Measurements from ENCODE around the gene ENPP3. TPM values are rescaled to one million over a fixed set of nuclear protein-coding genes. Genes with fewer than 3 reads are reported as not detected.

The ENPP3 gene
- total and polyA plus RNA-seq, 10 of the 15 experiments (the other 5 are each of a cell fraction or from before 2014, with no cell fraction given): 0.01 TPM; not detected in 9

DNA sequence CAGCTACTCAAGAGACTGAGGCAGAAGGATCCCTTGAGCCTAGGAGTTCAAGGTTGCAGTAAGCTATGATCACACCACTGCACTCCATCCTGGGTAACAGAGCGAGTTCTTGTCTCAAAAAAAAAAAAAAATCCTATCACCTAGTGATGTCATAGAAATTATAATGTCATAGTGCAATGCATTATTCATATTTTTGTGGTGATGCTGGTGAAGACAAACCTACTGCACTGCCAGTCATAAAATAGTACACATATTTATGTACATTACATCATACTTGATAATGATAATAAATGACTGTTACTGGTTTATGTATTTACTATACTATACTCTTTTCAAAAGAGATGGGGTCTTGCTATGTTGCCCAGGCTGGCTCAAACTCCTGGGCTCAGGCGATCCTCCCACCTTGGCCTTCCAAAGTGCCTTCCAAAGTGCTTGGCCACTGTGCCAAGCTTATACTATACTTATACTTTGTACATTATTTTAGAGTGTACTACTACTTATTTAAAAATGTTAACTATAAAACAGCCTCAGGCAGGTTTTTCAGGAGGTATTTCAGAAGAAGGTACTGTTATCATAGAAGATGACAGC is 26.6 kb downstream of the ENPP3 start (continued):
- TF ChIP-seq RB1 (IDR thresholded peaks at IDR 0.05; ENCODE audit: borderline replicate concordance): no peak

DNA sequence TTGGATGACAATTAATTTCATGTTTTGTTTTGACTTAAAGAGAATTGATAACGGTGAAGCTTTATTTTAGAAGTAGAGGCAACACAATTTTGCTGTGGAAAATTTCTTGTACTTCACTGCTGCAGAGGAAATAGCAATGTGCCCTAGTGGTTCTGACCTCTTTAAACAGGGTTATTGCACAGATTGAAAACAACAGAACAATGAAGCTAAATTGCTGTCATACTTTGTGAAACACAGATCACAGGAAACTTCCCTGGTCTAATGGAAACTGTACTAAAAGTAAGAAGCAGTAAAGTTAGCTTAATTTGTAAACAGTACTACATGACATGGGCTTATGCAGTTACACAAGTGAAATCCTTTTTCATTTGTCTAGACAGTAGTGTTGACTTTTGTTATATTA is 32.8 kb downstream of the ENPP3 start:
- Histone ChIP-seq H3K4me3 (no peak overlapping the region), H3K79me2 (ENCODE audit: control insufficient read depth, insufficient read depth, low read length) (no peaks in the 10 kb centered on the region), H3K9me3 (replicated peaks; ENCODE audit: control insufficient read depth, insufficient read depth, low read length) (no peaks in the 10 kb centered on the region), H3K4me1 (ENCODE audit: control insufficient read depth, insufficient read depth, low read length) (no peaks in the 10 kb centered on the region), H3K9ac (ENCODE audit: control insufficient read depth, insufficient read depth, low read length) (no peak overlapping the region), H2AFZ (ENCODE audit: control insufficient read depth, low read depth, low read length) (no peak overlapping the region), H4K20me1 (ENCODE audit: control insufficient read depth, insufficient read depth) (no peaks in the 10 kb centered on the region), H3K27me3 (replicated peaks in 1 of 2; ENCODE audit: control insufficient read depth in 2 of 2, insufficient read depth in 2 of 2, low read length in 1 of 2) (peaks cover 0 to 3% of the 10 kb centered on the region in 2 experiments; a peak in 2 of 4 replicates), H3K4me2 (ENCODE audit: control insufficient read depth, insufficient read depth) (no peak overlapping the region), H3K36me3 (ENCODE audit: control insufficient read depth in 2 of 2, insufficient read depth in 2 of 2, low read length in 1 of 2) (no peaks in the 10 kb centered on the region), H3K27ac (ENCODE audit: control insufficient read depth, insufficient read depth) (no peak overlapping the region)
- TF ChIP-seq ASH2L (IDR thresholded peaks at IDR 0.05; ENCODE audit: borderline replicate concordance, low read depth): no peak
- no peak for TF ChIP-seq POLR2A (IDR thresholded peaks at IDR 0.05; ENCODE audit: low read depth, low read length)
- no peak for TF ChIP-seq EP300 (IDR thresholded peaks at IDR 0.05; ENCODE audit: borderline replicate concordance in 1 of 2, control insufficient read depth in 1 of 2, low read depth in 2 of 2, low read length in 2 of 2)
- no peak for TF ChIP-seq JUND (IDR thresholded peaks at IDR 0.05; ENCODE audit: low read depth, low read length)
- TF ChIP-seq, protein P1, sequence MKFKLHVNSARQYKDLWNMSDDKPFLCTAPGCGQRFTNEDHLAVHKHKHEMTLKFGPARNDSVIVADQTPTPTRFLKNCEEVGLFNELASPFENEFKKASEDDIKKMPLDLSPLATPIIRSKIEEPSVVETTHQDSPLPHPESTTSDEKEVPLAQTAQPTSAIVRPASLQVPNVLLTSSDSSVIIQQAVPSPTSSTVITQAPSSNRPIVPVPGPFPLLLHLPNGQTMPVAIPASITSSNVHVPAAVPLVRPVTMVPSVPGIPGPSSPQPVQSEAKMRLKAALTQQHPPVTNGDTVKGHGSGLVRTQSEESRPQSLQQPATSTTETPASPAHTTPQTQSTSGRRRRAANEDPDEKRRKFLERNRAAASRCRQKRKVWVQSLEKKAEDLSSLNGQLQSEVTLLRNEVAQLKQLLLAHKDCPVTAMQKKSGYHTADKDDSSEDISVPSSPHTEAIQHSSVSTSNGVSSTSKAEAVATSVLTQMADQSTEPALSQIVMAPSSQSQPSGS (IDR thresholded peaks at IDR 0.05; ENCODE audit: low read length): no peak
- no peak for TF ChIP-seq ESRRA (IDR thresholded peaks at IDR 0.05; ENCODE audit: low read length)
- TF ChIP-seq, protein P2, sequence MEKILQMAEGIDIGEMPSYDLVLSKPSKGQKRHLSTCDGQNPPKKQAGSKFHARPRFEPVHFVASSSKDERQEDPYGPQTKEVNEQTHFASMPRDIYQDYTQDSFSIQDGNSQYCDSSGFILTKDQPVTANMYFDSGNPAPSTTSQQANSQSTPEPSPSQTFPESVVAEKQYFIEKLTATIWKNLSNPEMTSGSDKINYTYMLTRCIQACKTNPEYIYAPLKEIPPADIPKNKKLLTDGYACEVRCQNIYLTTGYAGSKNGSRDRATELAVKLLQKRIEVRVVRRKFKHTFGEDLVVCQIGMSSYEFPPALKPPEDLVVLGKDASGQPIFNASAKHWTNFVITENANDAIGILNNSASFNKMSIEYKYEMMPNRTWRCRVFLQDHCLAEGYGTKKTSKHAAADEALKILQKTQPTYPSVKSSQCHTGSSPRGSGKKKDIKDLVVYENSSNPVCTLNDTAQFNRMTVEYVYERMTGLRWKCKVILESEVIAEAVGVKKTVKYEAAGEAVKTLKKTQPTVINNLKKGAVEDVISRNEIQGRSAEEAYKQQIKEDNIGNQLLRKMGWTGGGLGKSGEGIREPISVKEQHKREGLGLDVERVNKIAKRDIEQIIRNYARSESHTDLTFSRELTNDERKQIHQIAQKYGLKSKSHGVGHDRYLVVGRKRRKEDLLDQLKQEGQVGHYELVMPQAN (conservative IDR thresholded peaks at IDR 0.05): no peak
- TF ChIP-seq TARDBP (IDR thresholded peaks at IDR 0.05; ENCODE audit: borderline replicate concordance): no peak
- TF ChIP-seq PAX8 (IDR thresholded peaks at IDR 0.05): no peak
- TF ChIP-seq KLF5 (IDR thresholded peaks at IDR 0.05; ENCODE audit: partially characterized antibody): no peak
- intact Hi-C loops (cut with micrococcal nuclease; ENCODE audit: unreplicated experiment) (no loop called here), in situ Hi-C loops (cut with MboI) (no loop called here)
- ATAC-seq (no peak), DNase-seq (ENCODE audit: low read depth, low spot score) (no peak), FAIRE-seq (no peak)
- no TSS peak for BruUV-seq (replicated peaks)
- CTCF ChIA-PET: interaction anchor here (0.9 to 1.8 kb wide), 3 partner anchors 12 to 41 kb away, joined by 3 to 4 read pairs (median 3); partner anchors contain the start of gene MED23
- SMC1A ChIA-PET (ENCODE audit: uncharacterized antibody, unreplicated experiment): no interaction called here
- WGBS (ENCODE audit: insufficient coverage, insufficient replicate concordance, low lambda C conversion rate, missing lambda C conversion rate): 7% methylated on average over 1 of the region's 1 CpG
- POLR2A ChIA-PET: no interaction called here
- RAD21 ChIA-PET (ENCODE audit: unreplicated experiment): interaction anchor here (1.0 kb wide), 1 partner anchor 41 kb away, joined by 3 read pairs; no protein-coding TSS in a partner anchor

Data from GM12878 (cell line).